HepG2 (cell line): Measurements from ENCODE around the gene E2F1. TPM values are rescaled to one million over a fixed set of nuclear protein-coding genes. Genes with fewer than 3 reads are reported as not detected.

ENCODE experiments used
- AHDC1 ChIP-seq: sonication (generic); formaldehyde crosslinking; IDR thresholded peaks from 2 replicates; pipeline ENCODE4 v1.5.1; 2020; ENCODE audit warnings: mild to moderate bottlenecking, missing genetic modification reagents, borderline replicate concordance
- FOXP4 ChIP-seq: sonication (generic); formaldehyde crosslinking; IDR thresholded peaks from 2 replicates; pipeline ENCODE4 v1.4.0; 2020; ENCODE audit warnings: missing genetic modification reagents
- KIAA2018 ChIP-seq: sonication (generic); formaldehyde crosslinking; IDR thresholded peaks from 2 replicates; pipeline ENCODE4 v1.5.0; 2020; ENCODE audit warnings: mild to moderate bottlenecking, missing genetic modification reagents, borderline replicate concordance
- MXI1 ChIP-seq: IDR thresholded peaks from 3 replicates; pipeline ENCODE4 v1.6.1; 2012; ENCODE audit warnings: low read depth, low read length, inconsistent platforms, borderline replicate concordance
- NR2C2 ChIP-seq: sonication (generic); formaldehyde crosslinking; IDR thresholded peaks from 2 replicates; pipeline ENCODE4 v1.4.0; 2020; ENCODE audit warnings: missing genetic modification reagents, mild to moderate bottlenecking, moderate library complexity, borderline replicate concordance
- PHF21A ChIP-seq: sonication (generic); formaldehyde crosslinking; IDR thresholded peaks from 2 replicates; pipeline ENCODE4 v1.5.0; 2020; ENCODE audit warnings: mild to moderate bottlenecking, missing genetic modification reagents
- RFX3 ChIP-seq: IDR thresholded peaks from 2 replicates; pipeline ENCODE4 v1.6.1; 2016; ENCODE audit warnings: missing biosample characterization, missing genetic modification reagents
- SALL1 ChIP-seq: sonication (generic); formaldehyde crosslinking; IDR thresholded peaks from 2 replicates; pipeline ENCODE4 v1.8.0; 2022; ENCODE audit warnings: mild to moderate bottlenecking, missing genetic modification reagents
- SOX13 ChIP-seq, 3 experiments: fragments of 450-650 bp in 1 of 3; sonication (generic) in 1 of 3; formaldehyde crosslinking in 1 of 3; IDR thresholded peaks in 2 of 3; conservative IDR thresholded peaks in 1 of 3; 2 replicates each; pipeline versions ENCODE4 v1.5.0 to v1.6.1; 2016 to 2020; ENCODE audit warnings: antibody characterized with exemption in 1 of 3, mild to moderate bottlenecking in 1 of 3, missing compliant biosample characterization in 1 of 3, missing genetic modification reagents in 1 of 3, moderate library complexity in 1 of 3
- SP140L ChIP-seq: sonication (generic); formaldehyde crosslinking; IDR thresholded peaks from 2 replicates; pipeline ENCODE4 v1.4.0; 2020; ENCODE audit warnings: missing genetic modification reagents, borderline replicate concordance
- ZMYM4 ChIP-seq: sonication (generic); formaldehyde crosslinking; IDR thresholded peaks from 2 replicates; pipeline ENCODE4 v1.8.1; 2023; ENCODE audit warnings: mild to moderate bottlenecking, missing genetic modification reagents
- ZNF558 ChIP-seq: sonication (generic); formaldehyde crosslinking; IDR thresholded peaks from 2 replicates; pipeline ENCODE4 v1.9.0; 2022; ENCODE audit warnings: mild to moderate bottlenecking, missing genetic modification reagents, borderline replicate concordance
- ZNF616 ChIP-seq: sonication (generic); formaldehyde crosslinking; IDR thresholded peaks from 2 replicates; pipeline ENCODE4 v1.5.0; 2020; ENCODE audit warnings: low read depth, mild to moderate bottlenecking, missing genetic modification reagents
- ZNF776 ChIP-seq: sonication (generic); formaldehyde crosslinking; IDR thresholded peaks from 2 replicates; pipeline ENCODE4 v1.4.0; 2020; ENCODE audit warnings: mild to moderate bottlenecking, missing genetic modification reagents
- polyA plus RNA-seq, 8 experiments: library from polyadenylated mRNA; depleted of rRNA in 3 of 8; stranded (reverse) in 7 of 8; unstranded in 1 of 8; fragments of >200 nt; fragmentation: Illumina TruSeq in 4 of 8; extraction: Trizol in 4 of 8; gene quantifications; 2 replicates each; pipeline versions ENCODE4 v1.2.1 to v1.2.3, GENCODE V29; 2011 to 2016; ENCODE audit warnings: low read depth in 4 of 8, missing spikeins in 1 of 8, mixed read lengths in 1 of 8; ENCODE audit not compliant: insufficient read depth in 1 of 8
- total RNA-seq, 5 experiments: library from RNA; depleted of rRNA; stranded (reverse); fragments of >200 nt; fragmentation: Illumina TruSeq; extraction: Trizol; gene quantifications; 2 replicates each; pipeline ENCODE4 v1.2.3, GENCODE V29; 2016; ENCODE audit warnings: low read depth in 1 of 5

The E2F1 gene
- total and polyA plus RNA-seq, 2 of the 13 experiments (the other 11 are each of a cell fraction or from before 2014, with no cell fraction given): 25.5 to 39.4 TPM

GRCh38 chr20:33669224-33669623, 17.0 kb downstream of the E2F1 start (continued):
- TF ChIP-seq KIAA2018 (CRISPR knock-in tag) (no peak), NR2C2 (CRISPR knock-in tag) (no peak), MXI1 (no peak), ZMYM4 (CRISPR knock-in tag) (no peak), ZNF558 (CRISPR knock-in tag) (no peak), SP140L (CRISPR knock-in tag) (no peak), SALL1 (CRISPR knock-in tag) (no peak), ZNF616 (CRISPR knock-in tag) (no peak), ZNF776 (CRISPR knock-in tag) (peak; percentile 38; the same call in 1 of the 2 replicates), SOX13 (IDR thresholded peaks at IDR 0.05) (no peak), SOX13 (CRISPR knock-in tag; conservative IDR thresholded peaks at IDR 0.05 in 1 of 2, IDR thresholded peaks at IDR 0.05 in 1 of 2) (no peak), PHF21A (CRISPR knock-in tag) (no peak), RFX3 (no peak), AHDC1 (CRISPR knock-in tag) (no peak), FOXP4 (CRISPR knock-in tag) (0 out of 2 replicates have a peak, but pooled peaks have one; percentile 13)
